Kidney epithelial cell (primary cell): Measurements from ENCODE around the gene KRT5. TPM values are rescaled to one million over a fixed set of nuclear protein-coding genes. Genes with fewer than 3 reads are reported as not detected.

Experiments
- DNase-seq: peaks from one replicate; pipeline ENCODE4 v3.0.0-alpha.2; 2010; ENCODE audit warnings: low read depth
- H3K27me3 ChIP-seq: 2 replicates; pipeline ENCODE4 v1.6.0; 2011; ENCODE audit warnings: low read length; ENCODE audit not compliant: control insufficient read depth, insufficient read depth
- H3K36me3 ChIP-seq: 2 replicates; pipeline ENCODE4 v1.5.1; 2011; ENCODE audit warnings: low read length; ENCODE audit not compliant: control insufficient read depth, insufficient read depth
- H3K4me3 ChIP-seq: 2 replicates; pipeline ENCODE4 v1.5.1; 2011; ENCODE audit warnings: low read depth, mild to moderate bottlenecking, control low read depth, low read length
- CTCF ChIP-seq: IDR thresholded peaks from 2 replicates; pipeline ENCODE4 v1.5.1; 2011; ENCODE audit warnings: mild to moderate bottlenecking, moderate library complexity, low read length, control low read depth, inconsistent platforms; ENCODE audit not compliant: insufficient read depth, poor library complexity, severe bottlenecking
- total RNA-seq: library from RNA; depleted of rRNA; stranded (reverse); fragments of >200 nt; gene quantifications from 2 replicates; pipeline ENCODE4 v1.2.3, GENCODE V29; 2015

The KRT5 gene
- total RNA-seq, 1 donor from 2014 or later = not detected

- no peak for TF ChIP-seq CTCF
- DNase-seq = no peak
- Histone ChIP-seq H3K27me3 (peaks cover 21% of the 10 kb centered on the region), H3K4me3 (no peak overlapping the region), H3K36me3 (no peaks in the 10 kb centered on the region)
Measured at GRCh38 chr12:52521568-52522266, 1.5 kb upstream of the KRT5 start.

DNA sequence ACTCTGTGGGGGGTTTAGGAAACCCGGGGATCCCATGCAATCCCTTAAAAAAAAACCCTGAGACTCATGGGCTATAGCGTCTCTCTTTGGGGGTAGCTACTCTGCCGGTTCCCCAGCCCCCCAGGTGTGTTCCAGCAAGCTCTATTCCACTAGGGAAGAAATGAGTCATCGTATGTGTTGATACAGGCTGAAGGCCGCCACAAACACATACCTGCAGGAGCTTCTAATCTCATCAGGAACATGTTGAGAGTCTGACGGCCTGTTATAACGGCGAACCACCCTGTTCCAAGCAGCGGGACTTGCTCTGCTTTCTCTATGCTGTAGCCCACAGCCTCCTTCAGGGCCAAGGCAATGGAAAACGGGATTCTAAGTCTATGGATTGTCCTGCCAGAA lies 977 bp upstream of the KRT5 start:
- no peak for TF ChIP-seq CTCF
- DNase-seq = no peak

DNA sequence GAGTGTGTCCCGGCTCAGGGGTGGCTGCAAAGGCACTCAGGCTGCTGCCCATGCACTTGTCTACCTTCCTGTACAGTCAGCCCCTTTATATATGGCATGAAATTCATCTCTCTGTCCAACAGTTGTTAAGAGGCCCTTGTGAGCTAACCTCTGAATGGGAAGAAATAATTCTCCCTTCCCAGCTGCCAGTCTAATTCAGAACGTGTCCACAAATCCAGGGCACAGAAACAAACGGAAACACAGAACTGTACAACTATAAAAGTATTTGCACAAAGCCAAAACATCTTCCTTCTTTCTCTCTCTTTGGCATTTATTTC lies 849 bp downstream of the KRT5 start:
- Histone ChIP-seq H3K27me3 (peaks cover 22% of the 10 kb centered on the region), H3K36me3 (no peaks in the 10 kb centered on the region), H3K4me3 (no peak overlapping the region)
- TF ChIP-seq CTCF = no peak
- no peak for DNase-seq

More for the DNA sequence above, 977 bp upstream of the KRT5 start:
- Histone ChIP-seq H3K36me3 (no peaks in the 10 kb centered on the region), H3K27me3 (peaks cover 19% of the 10 kb centered on the region), H3K4me3 (no peak overlapping the region)

DNA sequence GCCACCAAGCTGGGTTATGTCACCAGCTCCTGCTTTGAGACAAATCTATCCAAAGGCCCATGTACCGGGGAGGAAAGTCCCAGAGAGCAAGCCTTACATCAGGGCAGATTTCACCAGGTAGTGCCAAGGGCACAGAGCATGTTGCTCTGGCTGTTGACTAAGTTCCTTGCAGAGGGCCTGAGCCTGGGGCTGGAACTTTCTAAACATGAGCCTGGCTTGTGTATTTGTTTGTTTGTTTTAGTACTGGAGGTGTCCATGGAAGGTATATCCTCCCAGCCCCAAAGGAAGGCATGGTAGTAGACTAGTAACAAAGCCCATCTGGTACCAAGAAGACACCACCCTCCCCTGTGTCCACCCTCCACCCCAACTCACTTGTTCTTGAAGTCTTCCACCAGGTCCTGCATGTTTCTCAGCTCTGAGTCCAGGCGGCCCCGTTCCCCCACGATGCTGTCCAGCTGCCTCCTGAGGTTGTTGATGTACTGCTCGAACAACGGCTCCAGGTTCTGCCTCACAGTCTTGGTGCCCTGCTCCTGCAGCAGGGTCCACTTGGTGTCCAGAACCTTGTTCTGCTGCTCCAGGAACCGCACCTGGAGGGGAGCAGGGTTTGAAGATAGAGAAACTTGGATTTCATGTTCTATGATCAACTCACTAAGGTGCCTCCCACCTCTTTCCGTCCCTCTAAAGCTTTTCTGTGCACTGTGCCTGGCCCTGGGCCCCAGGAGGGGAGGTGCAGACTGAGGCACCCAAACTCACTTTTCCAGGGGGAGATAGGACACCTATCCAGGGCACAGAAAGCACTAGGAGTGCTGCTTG lies 1.4 kb downstream of the KRT5 start:
- Histone ChIP-seq H3K36me3 (no peaks in the 10 kb centered on the region), H3K4me3 (no peak overlapping the region), H3K27me3 (peaks cover 20% of the 10 kb centered on the region)
- DNase-seq = no peak
- TF ChIP-seq CTCF = no peak

DNA sequence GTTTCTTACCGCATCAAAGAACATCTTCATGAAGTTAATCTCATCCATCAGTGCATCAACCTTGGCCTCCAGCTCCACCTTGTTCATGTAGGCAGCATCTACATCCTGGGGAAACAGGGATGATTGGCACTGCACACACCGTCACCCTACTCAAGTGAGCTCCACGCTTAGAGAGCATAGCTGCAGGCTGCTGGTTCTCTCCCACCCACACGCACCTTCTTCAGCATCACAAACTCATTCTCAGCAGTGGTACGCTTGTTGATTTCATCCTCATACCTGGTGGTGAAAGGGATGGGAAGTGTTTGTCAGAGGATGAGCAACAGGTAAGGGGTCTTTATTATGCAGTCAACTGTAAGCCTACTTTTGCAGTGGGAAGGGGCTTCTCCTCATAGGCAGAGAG lies 2.3 kb downstream of the KRT5 start:
- H3K36me3 ChIP-seq = no peaks in the 10 kb centered on the region
- DNase-seq = no peak
- no peak for TF ChIP-seq CTCF
- no peak overlapping the region for H3K4me3 ChIP-seq
- H3K27me3 ChIP-seq = peaks cover 18% of the 10 kb centered on the region
